DOHH2 (cell line): ENCODE measurements around the gene JOSD2.
"Not testable (repeated sequence)": the region's sequence is repeated elsewhere in the genome, so short reads cannot be mapped to it uniquely, and the experiment has no call there.

Experiments
- H3F3A ChIP-seq: fragments of 200-600 bp; sonication (generic), shearing (Covaris generic); 2 replicates; pipeline ENCODE4 v1.6.0; 2016; ENCODE audit warnings: antibody characterized with exemption, mild to moderate bottlenecking; ENCODE audit not compliant: control insufficient read depth, insufficient read depth
- H3K27ac ChIP-seq: fragments of 200-600 bp; sonication (generic); 2 replicates; pipeline ENCODE4 v1.5.1; 2014; ENCODE audit warnings: low read depth, mild to moderate bottlenecking, low read length, moderate library complexity
- H3K27me3 ChIP-seq: fragments of 200-600 bp; sonication (generic); 2 replicates; pipeline ENCODE4 v1.6.1; 2014; ENCODE audit warnings: mild to moderate bottlenecking, low read length, mixed read lengths; ENCODE audit not compliant: control insufficient read depth
- H3K36me3 ChIP-seq: fragments of 200-600 bp; sonication (generic); 2 replicates; pipeline ENCODE4 v1.6.1; 2014; ENCODE audit warnings: mild to moderate bottlenecking, low read length, moderate library complexity, mixed read lengths; ENCODE audit not compliant: control insufficient read depth
- H3K4me1 ChIP-seq: fragments of 200-600 bp; sonication (generic); 2 replicates; pipeline ENCODE4 v1.6.1; 2014; ENCODE audit warnings: mild to moderate bottlenecking, low read length, mixed read lengths; ENCODE audit not compliant: control insufficient read depth
- H3K4me2 ChIP-seq: fragments of 200-600 bp; sonication (generic); 2 replicates; pipeline ENCODE4 v1.6.0; 2014; ENCODE audit warnings: mild to moderate bottlenecking, low read length, moderate library complexity
- H3K4me3 ChIP-seq: fragments of 200-600 bp; sonication (generic); 2 replicates; pipeline ENCODE4 v1.5.1; 2014; ENCODE audit warnings: mild to moderate bottlenecking, low read length, mixed read lengths
- H3K79me2 ChIP-seq: fragments of 200-600 bp; sonication (generic); 2 replicates; pipeline ENCODE4 v1.6.1; 2014; ENCODE audit warnings: mild to moderate bottlenecking, low read length, mixed read lengths; ENCODE audit not compliant: control insufficient read depth
- H3K9me2 ChIP-seq: fragments of 200-600 bp; sonication (generic); replicated peaks from 2 replicates; pipeline ENCODE4 v1.6.1; 2014; ENCODE audit warnings: mild to moderate bottlenecking, low read length, mixed read lengths; ENCODE audit not compliant: control insufficient read depth
- H3K9me3 ChIP-seq: fragments of 200-600 bp; sonication (generic); 2 replicates; pipeline ENCODE4 v1.6.1; 2014; ENCODE audit warnings: antibody characterized with exemption, low read length, mixed read lengths; ENCODE audit not compliant: control insufficient read depth, insufficient read depth
- H4K20me1 ChIP-seq: fragments of 200-600 bp; sonication (generic); 2 replicates; pipeline ENCODE4 v1.6.0; 2014; ENCODE audit warnings: low read depth, mild to moderate bottlenecking, antibody characterized with exemption, low read length, moderate library complexity; ENCODE audit not compliant: control insufficient read depth, insufficient read depth
- CTCF ChIP-seq: fragments of 200-600 bp; sonication (generic); IDR thresholded peaks from one replicate; pipeline ENCODE4 v1.5.1; 2014; ENCODE audit warnings: antibody characterized with exemption, mild to moderate bottlenecking, low read depth, low read length; ENCODE audit not compliant: poor library complexity, severe bottlenecking
- EZH2phosphoT487 ChIP-seq: fragments of 200-600 bp; sonication (generic); IDR thresholded peaks from 2 replicates; pipeline ENCODE4 v1.6.1; 2017; ENCODE audit warnings: borderline replicate concordance, mild to moderate bottlenecking, antibody characterized with exemption, low read length, moderate library complexity, mixed read lengths

Gene JOSD2

GRCh38 chr19:50534478-50534877, 23.5 kb upstream of the JOSD2 start:
- no peaks in the 10 kb centered on the region for H3K36me3 ChIP-seq
- peaks cover 3% of the 10 kb centered on the region; the same call in 1 of the 2 replicates for H3K27me3 ChIP-seq
- H3K9me3 ChIP-seq, result peaks cover 11% of the 10 kb centered on the region
- no peaks in the 10 kb centered on the region for H3K79me2 ChIP-seq
- no peaks in the 10 kb centered on the region for H3K4me1 ChIP-seq
- no peaks in the 10 kb centered on the region for H3F3A ChIP-seq
- no peak for TF ChIP-seq EZH2phosphoT487
- no peak for TF ChIP-seq CTCF
- no peaks in the 10 kb centered on the region for H3K9me2 ChIP-seq
- H3K4me3 ChIP-seq, result no peak overlapping the region
- no peaks in the 10 kb centered on the region for H4K20me1 ChIP-seq
- H3K27ac ChIP-seq, result no peak overlapping the region
- no peak overlapping the region for H3K4me2 ChIP-seq

GRCh38 chr19:50532952-50533351, 22.0 kb upstream of the JOSD2 start:
- H3K27me3 ChIP-seq, result peaks cover 3% of the 10 kb centered on the region; the same call in 1 of the 2 replicates

GRCh38 chr19:50531171-50531612, 20.2 kb upstream of the JOSD2 start:
- no peaks in the 10 kb centered on the region for H3K4me1 ChIP-seq
- no peaks in the 10 kb centered on the region for H3K9me2 ChIP-seq
- H3K9me3 ChIP-seq, result peaks cover 11% of the 10 kb centered on the region
- no peaks in the 10 kb centered on the region for H3K79me2 ChIP-seq
- no peak overlapping the region for H3K4me2 ChIP-seq
- H3K4me3 ChIP-seq, result no peak overlapping the region
- H4K20me1 ChIP-seq, result no peaks in the 10 kb centered on the region
- H3F3A ChIP-seq, result no peaks in the 10 kb centered on the region
- H3K36me3 ChIP-seq, result no peaks in the 10 kb centered on the region
- no peak overlapping the region for H3K27ac ChIP-seq
- no peak for TF ChIP-seq EZH2phosphoT487
- TF ChIP-seq CTCF, result no peak
- H3K27me3 ChIP-seq, result peaks cover 3% of the 10 kb centered on the region; the same call in 1 of the 2 replicates

More at GRCh38 chr19:50532952-50533351, 22.0 kb upstream of the JOSD2 start:
- no peaks in the 10 kb centered on the region for H4K20me1 ChIP-seq
- no peaks in the 10 kb centered on the region for H3K9me2 ChIP-seq
- no peaks in the 10 kb centered on the region for H3K79me2 ChIP-seq
- H3F3A ChIP-seq, result no peaks in the 10 kb centered on the region
- no peak overlapping the region for H3K27ac ChIP-seq
- H3K4me2 ChIP-seq, result no peak overlapping the region
- no peaks in the 10 kb centered on the region for H3K36me3 ChIP-seq
- H3K9me3 ChIP-seq, result peaks cover 11% of the 10 kb centered on the region
- no peaks in the 10 kb centered on the region for H3K4me1 ChIP-seq
- TF ChIP-seq CTCF (no peak), EZH2phosphoT487 (no peak)
- no peak overlapping the region for H3K4me3 ChIP-seq

GRCh38 chr19:50528052-50528451, 17.1 kb upstream of the JOSD2 start:
- not testable (repeated sequence) for H3K4me1 ChIP-seq, H3F3A ChIP-seq, H3K79me2 ChIP-seq, H4K20me1 ChIP-seq, H3K9me3 ChIP-seq, H3K36me3 ChIP-seq, H3K4me2 ChIP-seq, H3K4me3 ChIP-seq, H3K27me3 ChIP-seq, H3K27ac ChIP-seq, H3K9me2 ChIP-seq
